Sigmoid colon (tissue), 4 donors: Measurements from ENCODE around the gene MYBPHL.

Experiments
- POLR2A ChIP-seq, 2 donors: fragments of 450-650 bp; IDR thresholded peaks; one replicate each; pipeline ENCODE4 v1.6.1; 2016; ENCODE audit warnings: antibody characterized with exemption in 2 of 2, mild to moderate bottlenecking in 2 of 2, moderate library complexity in 2 of 2
- POLR2AphosphoS5 ChIP-seq, 4 donors: sonication (generic); formaldehyde crosslinking; IDR thresholded peaks; one replicate each; pipeline ENCODE4 v1.6.1; 2017; ENCODE audit warnings: antibody characterized with exemption in 4 of 4
- TF ChIP-seq, protein P1 (sequence below), 4 experiments: fragments of 450-650 bp in 3 of 4; fragments of 200-600 bp in 1 of 4; IDR thresholded peaks; one replicate each; pipeline ENCODE4 v1.5.1; 2016 to 2019; ENCODE audit warnings: antibody characterized with exemption in 4 of 4, mild to moderate bottlenecking in 3 of 4, moderate library complexity in 2 of 4

DNA sequence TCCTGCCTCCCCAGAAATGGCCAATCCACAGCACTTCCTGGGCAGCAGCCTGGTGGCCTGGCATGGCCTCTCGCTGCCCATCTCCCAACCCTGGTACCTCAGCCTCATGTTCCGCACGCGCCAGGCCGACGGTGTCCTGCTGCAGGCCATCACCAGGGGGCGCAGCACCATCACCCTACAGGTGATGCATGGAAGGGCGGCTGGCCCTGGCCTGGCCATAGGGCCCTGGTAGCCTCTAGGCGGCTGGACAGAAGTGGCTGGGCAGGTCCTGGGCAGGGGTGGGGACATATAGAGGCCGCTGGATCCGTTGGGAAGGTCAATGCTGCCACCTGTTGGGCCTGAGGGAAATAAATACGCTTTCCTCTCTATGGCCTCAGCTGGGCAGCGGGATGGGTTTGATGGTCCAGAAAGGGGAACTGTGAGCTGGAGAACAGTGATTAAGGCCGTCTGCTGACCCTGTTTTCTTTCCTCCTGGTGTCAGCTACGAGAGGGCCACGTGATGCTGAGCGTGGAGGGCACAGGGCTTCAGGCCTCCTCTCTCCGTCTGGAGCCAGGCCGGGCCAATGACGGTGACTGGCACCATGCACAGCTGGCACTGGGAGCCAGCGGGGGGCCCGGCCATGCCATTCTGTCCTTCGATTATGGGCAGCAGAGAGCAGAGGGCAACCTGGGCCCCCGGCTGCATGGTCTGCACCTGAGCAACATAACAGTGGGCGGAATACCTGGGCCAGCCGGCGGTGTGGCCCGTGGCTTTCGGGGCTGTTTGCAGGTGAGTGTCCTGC lies 43.0 kb downstream of the MYBPHL start:
- peak in 2 of 4 donors; percentile 9 to 14 for TF ChIP-seq POLR2AphosphoS5 (IDR thresholded peaks at IDR 0.05)
- TF ChIP-seq, protein P1, sequence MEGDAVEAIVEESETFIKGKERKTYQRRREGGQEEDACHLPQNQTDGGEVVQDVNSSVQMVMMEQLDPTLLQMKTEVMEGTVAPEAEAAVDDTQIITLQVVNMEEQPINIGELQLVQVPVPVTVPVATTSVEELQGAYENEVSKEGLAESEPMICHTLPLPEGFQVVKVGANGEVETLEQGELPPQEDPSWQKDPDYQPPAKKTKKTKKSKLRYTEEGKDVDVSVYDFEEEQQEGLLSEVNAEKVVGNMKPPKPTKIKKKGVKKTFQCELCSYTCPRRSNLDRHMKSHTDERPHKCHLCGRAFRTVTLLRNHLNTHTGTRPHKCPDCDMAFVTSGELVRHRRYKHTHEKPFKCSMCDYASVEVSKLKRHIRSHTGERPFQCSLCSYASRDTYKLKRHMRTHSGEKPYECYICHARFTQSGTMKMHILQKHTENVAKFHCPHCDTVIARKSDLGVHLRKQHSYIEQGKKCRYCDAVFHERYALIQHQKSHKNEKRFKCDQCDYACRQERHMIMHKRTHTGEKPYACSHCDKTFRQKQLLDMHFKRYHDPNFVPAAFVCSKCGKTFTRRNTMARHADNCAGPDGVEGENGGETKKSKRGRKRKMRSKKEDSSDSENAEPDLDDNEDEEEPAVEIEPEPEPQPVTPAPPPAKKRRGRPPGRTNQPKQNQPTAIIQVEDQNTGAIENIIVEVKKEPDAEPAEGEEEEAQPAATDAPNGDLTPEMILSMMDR (IDR thresholded peaks at IDR 0.05) = peak; percentile 97 to 100 (median 98)
- no peak for TF ChIP-seq POLR2A (IDR thresholded peaks at IDR 0.05)
